Activated T-cell treated with anti-CD3 and anti-CD28 coated beads, Interleukin-2, amount 50 U/mL, for 72 hours (primary cell): ENCODE measurements around the gene ATOX1. TPM values are rescaled to one million over a fixed set of nuclear protein-coding genes. Genes with fewer than 3 reads are reported as not detected.
"Not testable (repeated sequence)": the region's sequence is repeated elsewhere in the genome, so short reads cannot be mapped to it uniquely, and the experiment has no call there.

Experiments used
- ATAC-seq, 2 donors: fragments of 150-1000 bp; cut with Tn5 transposase; replicated peaks in 1 of 2; 2 replicates each; pipeline ENCODE4 v1.10.0; 2021; ENCODE audit warnings: moderate library complexity in 2 of 2, mild to moderate bottlenecking in 1 of 2
- DNase-seq, 2 donors: peaks; one replicate each; pipeline ENCODE4 v3.0.0; 2021 to 2022; ENCODE audit warnings: mixed read lengths in 1 of 2
- H3K27ac Mint-ChIP-seq: one replicate; pipeline ENCODE4 v1.8.0; 2022; ENCODE audit warnings: mild to moderate bottlenecking, moderate library complexity, mixed read lengths
- H3K27me3 Mint-ChIP-seq: one replicate; pipeline ENCODE4 v1.8.0; 2022; ENCODE audit warnings: low read depth, mixed read lengths
- H3K36me3 Mint-ChIP-seq, 2 donors: one replicate each; pipeline ENCODE4 v1.8.0; 2022; ENCODE audit warnings: mixed read lengths in 2 of 2, mild to moderate bottlenecking in 1 of 2; ENCODE audit not compliant: insufficient read depth in 2 of 2
- H3K4me1 Mint-ChIP-seq: one replicate; pipeline ENCODE4 v1.8.0; 2022; ENCODE audit warnings: low read depth, mixed read lengths
- H3K4me3 Mint-ChIP-seq, 2 donors: one replicate each; pipeline ENCODE4 v1.8.0; 2022; ENCODE audit warnings: mild to moderate bottlenecking in 2 of 2, mixed read lengths in 2 of 2, moderate library complexity in 2 of 2
- H3K9me3 Mint-ChIP-seq, 2 donors: one replicate each; pipeline ENCODE4 v1.8.0; 2022; ENCODE audit warnings: mixed read lengths in 2 of 2
- total RNA-seq, 2 donors: library from RNA; stranded (reverse); gene quantifications; one replicate each; pipeline ENCODE4 v1.2.3, GENCODE V29; 2022

The ATOX1 gene
- total RNA-seq = 10 to 100 TPM; 56.1 to 68.0 TPM

GRCh38 chr5:151758430-151759241 lies at the start of gene ATOX1:
Gene ATOX1 (minus strand): TSS chr5:151758631. CDS start chr5:151758551, 80 bp downstream.
- peak; percentile 95 to 96 for DNase-seq
- Mint-ChIP-seq H3K27ac (peak within 1 kb of the TSS; percentile 99), H3K4me1 (peaks cover 46% of the 10 kb centered on the region), H3K27me3 (no peaks in the 10 kb centered on the region), H3K9me3 (no peaks in the 10 kb centered on the region), H3K36me3 (no peaks in the 10 kb centered on the region), H3K4me3 (peak within 1 kb of the TSS; percentile 93 to 94)
- ATAC-seq = peak; percentile 96 to 98

- H3K27me3 Mint-ChIP-seq = no peaks in the 10 kb centered on the region
- H3K4me1 Mint-ChIP-seq = peaks cover 30% of the 10 kb centered on the region
These were observed 47.2 kb upstream of the ATOX1 start for GRCh38 chr5:151805414-151806223.

GRCh38 chr5:151800532-151800931 lies 42.1 kb upstream of the ATOX1 start:
- Mint-ChIP-seq H3K27me3 (no peaks in the 10 kb centered on the region), H3K27ac (peak overlapping the region; percentile 11), H3K4me1 (peaks cover 25% of the 10 kb centered on the region), H3K36me3 (peaks cover 10 to 59% of the 10 kb centered on the region in 2 donors), H3K9me3 (no peaks in the 10 kb centered on the region), H3K4me3 (no peak overlapping the region)
- ATAC-seq = no peak
- no peak for DNase-seq

More at GRCh38 chr5:151805414-151806223, 47.2 kb upstream of the ATOX1 start:
- no peak overlapping the region for H3K4me3 Mint-ChIP-seq
- ATAC-seq (no peak), DNase-seq (no peak)
- peaks cover 11 to 43% of the 10 kb centered on the region in 2 donors for H3K36me3 Mint-ChIP-seq
- H3K27ac Mint-ChIP-seq = peak overlapping the region; percentile 2
- H3K9me3 Mint-ChIP-seq = peaks cover 1 to 2% of the 10 kb centered on the region in 2 donors

- Mint-ChIP-seq H3K4me1 (peaks cover 21% of the 10 kb centered on the region), H3K4me3 (no peak overlapping the region), H3K27ac (peak overlapping the region; percentile 36), H3K9me3 (no peaks in the 10 kb centered on the region), H3K36me3 (peaks cover 11 to 55% of the 10 kb centered on the region in 2 donors), H3K27me3 (no peaks in the 10 kb centered on the region)
- DNase-seq (peak in 1 of 2 donors; percentile 9), ATAC-seq (peak in 1 of 2 donors; percentile 56)
These were observed 41.0 kb upstream of the ATOX1 start for GRCh38 chr5:151799407-151799806.

GRCh38 chr5:151798674-151799073 lies 40.2 kb upstream of the ATOX1 start:
- ATAC-seq = no peak
- H3K27me3 Mint-ChIP-seq = no peaks in the 10 kb centered on the region
- no peak overlapping the region for H3K27ac Mint-ChIP-seq
- H3K36me3 Mint-ChIP-seq = peaks cover 12 to 54% of the 10 kb centered on the region in 2 donors
- no peaks in the 10 kb centered on the region for H3K9me3 Mint-ChIP-seq
- no peak overlapping the region for H3K4me3 Mint-ChIP-seq
- peaks cover 21% of the 10 kb centered on the region for H3K4me1 Mint-ChIP-seq
- no peak for DNase-seq

GRCh38 chr5:151795426-151795825 lies 37.0 kb upstream of the ATOX1 start:
- Mint-ChIP-seq H3K36me3 (peaks cover 12 to 54% of the 10 kb centered on the region in 2 donors), H3K27me3 (no peaks in the 10 kb centered on the region), H3K4me1 (peaks cover 21% of the 10 kb centered on the region), H3K4me3 (no peak overlapping the region), H3K9me3 (no peaks in the 10 kb centered on the region), H3K27ac (peak overlapping the region; percentile 94)
- ATAC-seq = no peak
- DNase-seq = no peak

GRCh38 chr5:151793358-151793757 lies 34.9 kb upstream of the ATOX1 start:
- Mint-ChIP-seq H3K27me3 (no peaks in the 10 kb centered on the region), H3K4me3 (no peak overlapping the region), H3K4me1 (peaks cover 11% of the 10 kb centered on the region), H3K27ac (no peak overlapping the region), H3K9me3 (no peaks in the 10 kb centered on the region), H3K36me3 (peaks cover 9 to 55% of the 10 kb centered on the region in 2 donors)
- no peak for DNase-seq
- no peak for ATAC-seq

GRCh38 chr5:151787817-151788216 lies 29.4 kb upstream of the ATOX1 start:
- Mint-ChIP-seq H3K4me1 (peaks cover 21% of the 10 kb centered on the region), H3K27ac (no peak overlapping the region), H3K4me3 (no peak overlapping the region), H3K27me3 (no peaks in the 10 kb centered on the region), H3K9me3 (no peaks in the 10 kb centered on the region), H3K36me3 (peaks cover 4 to 31% of the 10 kb centered on the region in 2 donors)
- no peak for DNase-seq
- ATAC-seq = no peak

GRCh38 chr5:151786468-151786867 lies 28.0 kb upstream of the ATOX1 start:
- H3K27me3 Mint-ChIP-seq = no peaks in the 10 kb centered on the region
- peaks cover 35% of the 10 kb centered on the region for H3K4me1 Mint-ChIP-seq
- no peak for DNase-seq
- H3K27ac Mint-ChIP-seq = peak overlapping the region; percentile 16
- no peak overlapping the region for H3K4me3 Mint-ChIP-seq
- H3K9me3 Mint-ChIP-seq = no peaks in the 10 kb centered on the region
- no peak for ATAC-seq
- peaks cover 2 to 24% of the 10 kb centered on the region in 2 donors for H3K36me3 Mint-ChIP-seq

- ATAC-seq = no peak
- no peak for DNase-seq
- peak overlapping the region; percentile 77 for H3K27ac Mint-ChIP-seq
- H3K4me1 Mint-ChIP-seq = peaks cover 57% of the 10 kb centered on the region
- H3K4me3 Mint-ChIP-seq = peak overlapping the region in 1 of 2 donors; percentile 32
- no peaks in the 10 kb centered on the region for H3K27me3 Mint-ChIP-seq
- no peaks in the 10 kb centered on the region for H3K9me3 Mint-ChIP-seq
- peaks cover 2 to 8% of the 10 kb centered on the region in 2 donors for H3K36me3 Mint-ChIP-seq
These were observed 25.7 kb upstream of the ATOX1 start for GRCh38 chr5:151784141-151784540.

GRCh38 chr5:151783664-151784063 lies 25.2 kb upstream of the ATOX1 start:
- not testable (repeated sequence) for H3K27me3 Mint-ChIP-seq, ATAC-seq, H3K9me3 Mint-ChIP-seq, H3K36me3 Mint-ChIP-seq, DNase-seq, H3K4me3 Mint-ChIP-seq
- peaks cover 61% of the 10 kb centered on the region for H3K4me1 Mint-ChIP-seq
- H3K27ac Mint-ChIP-seq = peak overlapping the region; percentile 60

- H3K4me3 Mint-ChIP-seq = peak overlapping the region in 1 of 2 donors; percentile 45
- H3K27ac Mint-ChIP-seq = peak overlapping the region; percentile 61
- peaks cover 3 to 25% of the 10 kb centered on the region in 2 donors for H3K36me3 Mint-ChIP-seq
- ATAC-seq (no peak), DNase-seq (no peak)
- no peaks in the 10 kb centered on the region for H3K9me3 Mint-ChIP-seq
- H3K27me3 Mint-ChIP-seq = no peaks in the 10 kb centered on the region
- peaks cover 85% of the 10 kb centered on the region for H3K4me1 Mint-ChIP-seq
These were observed 22.8 kb upstream of the ATOX1 start for GRCh38 chr5:151781201-151781600.

- no peak for ATAC-seq
- Mint-ChIP-seq H3K27me3 (no peaks in the 10 kb centered on the region), H3K36me3 (peaks cover 3 to 22% of the 10 kb centered on the region in 2 donors), H3K27ac (no peak overlapping the region), H3K4me3 (peak overlapping the region in 1 of 2 donors; percentile 37), H3K4me1 (peaks cover 87% of the 10 kb centered on the region), H3K9me3 (no peaks in the 10 kb centered on the region)
- no peak for DNase-seq
These were observed 21.9 kb upstream of the ATOX1 start for GRCh38 chr5:151780348-151780747.
